ENCODE results near the gene AURKB.
A peak's percentile ranks its signal among the peaks of the same experiment; 100 is the strongest.
"Not testable (repeated sequence)": the region's sequence is repeated elsewhere in the genome, so short reads cannot be mapped to it uniquely, and the experiment has no call there.

Gene AURKB

DNA sequence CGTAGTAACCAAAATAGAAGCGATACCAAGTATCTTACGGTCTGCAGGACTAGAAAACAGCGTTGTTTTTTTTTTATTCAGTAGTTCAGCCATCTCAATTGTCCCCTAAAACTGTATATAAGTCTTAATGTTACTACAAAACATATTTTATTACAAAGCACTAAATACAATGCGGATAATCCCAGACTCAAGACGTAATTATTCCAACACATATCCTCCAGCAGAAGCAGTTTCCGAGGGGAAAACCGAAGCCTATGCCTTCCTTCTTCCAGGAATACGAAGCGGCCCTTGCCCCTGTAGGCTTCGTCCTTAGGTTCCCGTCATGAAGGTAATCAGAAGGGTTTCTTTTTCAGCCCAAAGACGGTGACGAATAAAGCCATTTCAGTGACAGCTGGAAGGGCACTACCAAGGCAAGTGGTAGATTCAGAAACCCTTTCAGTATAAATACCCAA is 36.5 kb downstream of the AURKB start:
- in situ Hi-C loops (cut with HindIII; ENCODE audit: low pct_unique_long_range_greater_than_20kb, low sequenced_read_pairs) = no loop called here
- no peak for DNase-seq (ENCODE audit: low read depth in 1 of 2, low spot score in 1 of 2)
- TF ChIP-seq JUND (IDR thresholded peaks at IDR 0.05; ENCODE audit: low read depth) = no peak

DNA sequence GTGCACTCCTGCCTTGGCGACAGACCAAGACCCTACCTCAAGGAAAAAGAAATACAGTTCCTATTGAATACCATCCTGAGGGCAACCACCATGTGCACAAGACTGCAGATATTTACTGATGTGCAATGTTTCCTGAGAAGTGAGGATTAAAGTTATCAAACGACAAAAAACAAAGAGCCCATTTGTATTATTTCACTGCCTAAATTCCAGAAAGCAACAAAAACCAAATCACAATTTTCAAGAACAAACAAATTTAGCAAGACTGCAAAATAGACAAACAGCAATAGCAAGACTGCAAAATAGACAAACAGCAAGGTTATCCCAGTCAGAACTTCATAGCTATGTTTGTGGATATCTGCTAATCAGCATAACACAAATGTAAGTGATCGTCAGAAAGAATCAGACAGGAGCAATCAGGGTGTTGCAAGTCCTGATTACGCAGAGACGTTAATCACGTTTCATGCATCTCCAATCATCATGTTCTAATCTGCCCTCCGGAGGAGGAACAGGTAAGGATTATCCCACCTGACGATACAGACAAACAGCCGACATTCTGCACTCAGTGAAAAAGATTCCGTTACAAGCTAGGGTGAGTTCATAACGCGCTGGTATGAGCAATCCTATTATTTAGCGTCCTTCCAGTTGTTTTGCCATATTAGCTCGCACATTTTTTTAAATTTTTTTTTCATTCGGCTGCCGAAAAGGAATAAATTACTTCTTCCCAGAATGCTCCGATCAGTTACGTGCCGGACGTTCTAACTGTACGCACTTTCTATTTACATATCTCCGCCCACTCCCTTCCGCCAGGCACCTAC is 37.1 kb downstream of the AURKB start:
- in situ Hi-C loops (cut with HindIII; ENCODE audit: low pct_unique_long_range_greater_than_20kb, low sequenced_read_pairs) = no loop called here
- peak in 1 of 2 experiments; percentile 96 for DNase-seq (ENCODE audit: low read depth in 1 of 2, low spot score in 1 of 2)
- TF ChIP-seq JUND (IDR thresholded peaks at IDR 0.05; ENCODE audit: low read depth) = peak; percentile 64

DNA sequence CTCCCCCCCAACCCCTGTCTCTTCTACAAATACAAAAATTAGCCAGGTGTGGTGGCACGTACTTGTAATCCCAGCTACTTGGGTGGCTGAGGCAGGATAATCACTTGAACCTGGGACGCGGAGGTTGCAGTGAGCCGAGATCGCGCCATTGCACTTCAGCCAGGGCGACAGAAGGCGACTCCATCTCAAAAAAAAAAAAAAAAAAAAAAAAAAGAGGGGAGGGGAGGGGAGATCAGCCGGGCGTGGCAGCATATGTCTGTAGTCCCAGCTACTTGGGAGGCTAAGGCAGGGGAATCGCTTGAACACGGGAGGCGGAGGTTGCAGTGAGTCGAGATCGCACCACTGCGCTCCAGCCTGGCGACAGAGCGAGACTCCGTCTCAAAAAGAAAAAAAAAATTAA is 40.2 kb downstream of the AURKB start:
- in situ Hi-C loops (cut with HindIII; ENCODE audit: low pct_unique_long_range_greater_than_20kb, low sequenced_read_pairs); DNase-seq (ENCODE audit: low read depth in 1 of 2, low spot score in 1 of 2): not testable (repeated sequence)

- no peak for TF ChIP-seq JUND (IDR thresholded peaks at IDR 0.05; ENCODE audit: low read depth)
- in situ Hi-C loops (cut with HindIII; ENCODE audit: low pct_unique_long_range_greater_than_20kb, low sequenced_read_pairs) = no loop called here
- no peak for DNase-seq (ENCODE audit: low read depth in 1 of 2, low spot score in 1 of 2)
Measured at GRCh38 chr17:8167526-8167925, 42.8 kb downstream of the AURKB start.

GRCh38 chr17:8166731-8167130 is 43.6 kb downstream of the AURKB start:
- no peak for DNase-seq (ENCODE audit: low read depth in 1 of 2, low spot score in 1 of 2)
- TF ChIP-seq JUND (IDR thresholded peaks at IDR 0.05; ENCODE audit: low read depth) = no peak
- in situ Hi-C loops (cut with HindIII; ENCODE audit: low pct_unique_long_range_greater_than_20kb, low sequenced_read_pairs) = no loop called here

- no peak for TF ChIP-seq JUND (IDR thresholded peaks at IDR 0.05; ENCODE audit: low read depth)
- DNase-seq (ENCODE audit: low read depth in 1 of 2, low spot score in 1 of 2) = no peak
- in situ Hi-C loops (cut with HindIII; ENCODE audit: low pct_unique_long_range_greater_than_20kb, low sequenced_read_pairs) = no loop called here
Measured at GRCh38 chr17:8164815-8165131, 45.6 kb downstream of the AURKB start.

DNA sequence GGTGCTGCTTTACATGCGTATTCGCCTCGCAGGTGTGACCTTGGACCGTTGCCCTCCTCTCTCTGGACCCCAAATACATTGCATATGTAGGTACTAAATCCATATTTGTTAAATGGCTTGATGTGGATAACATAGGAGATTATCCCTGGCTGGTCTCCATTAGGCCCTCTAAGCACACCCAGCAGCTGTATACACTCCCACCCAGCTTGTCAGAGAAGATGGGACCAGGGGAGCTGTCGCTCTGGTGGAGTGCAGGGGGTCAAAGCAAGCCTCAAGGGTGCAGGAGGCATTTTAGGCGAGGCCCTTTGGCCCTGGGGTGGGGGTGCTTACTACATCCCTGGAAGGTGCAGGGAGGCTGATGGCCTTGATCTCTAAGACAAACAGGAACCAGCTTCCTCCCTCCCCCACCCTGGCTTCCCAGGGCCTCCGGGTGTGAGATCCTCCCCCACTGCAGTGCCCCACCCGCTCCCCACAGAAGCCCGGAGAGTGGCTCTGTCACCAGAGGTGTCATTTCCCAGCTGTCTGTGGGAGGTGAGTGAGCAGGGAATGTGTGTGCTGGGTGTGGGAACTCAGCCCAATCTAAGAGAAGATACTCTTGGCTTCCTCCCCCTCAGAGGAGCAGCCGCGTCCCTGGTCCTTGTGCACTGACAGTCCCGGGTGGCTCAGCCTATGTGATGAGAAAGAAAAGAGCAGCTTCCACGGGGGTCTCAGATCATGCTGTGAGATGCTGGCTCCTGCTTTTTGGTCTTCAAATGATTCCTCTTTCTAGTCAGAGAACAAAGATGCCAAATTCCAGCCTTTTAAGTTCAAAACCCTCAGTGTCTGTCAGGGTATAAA is 46.2 kb downstream of the AURKB start:
- TF ChIP-seq JUND (IDR thresholded peaks at IDR 0.05; ENCODE audit: low read depth) = no peak
- in situ Hi-C loops (cut with HindIII; ENCODE audit: low pct_unique_long_range_greater_than_20kb, low sequenced_read_pairs) = no loop called here
- DNase-seq (ENCODE audit: low read depth in 1 of 2, low spot score in 1 of 2) = peak in 1 of 2 experiments; percentile 61

DNA sequence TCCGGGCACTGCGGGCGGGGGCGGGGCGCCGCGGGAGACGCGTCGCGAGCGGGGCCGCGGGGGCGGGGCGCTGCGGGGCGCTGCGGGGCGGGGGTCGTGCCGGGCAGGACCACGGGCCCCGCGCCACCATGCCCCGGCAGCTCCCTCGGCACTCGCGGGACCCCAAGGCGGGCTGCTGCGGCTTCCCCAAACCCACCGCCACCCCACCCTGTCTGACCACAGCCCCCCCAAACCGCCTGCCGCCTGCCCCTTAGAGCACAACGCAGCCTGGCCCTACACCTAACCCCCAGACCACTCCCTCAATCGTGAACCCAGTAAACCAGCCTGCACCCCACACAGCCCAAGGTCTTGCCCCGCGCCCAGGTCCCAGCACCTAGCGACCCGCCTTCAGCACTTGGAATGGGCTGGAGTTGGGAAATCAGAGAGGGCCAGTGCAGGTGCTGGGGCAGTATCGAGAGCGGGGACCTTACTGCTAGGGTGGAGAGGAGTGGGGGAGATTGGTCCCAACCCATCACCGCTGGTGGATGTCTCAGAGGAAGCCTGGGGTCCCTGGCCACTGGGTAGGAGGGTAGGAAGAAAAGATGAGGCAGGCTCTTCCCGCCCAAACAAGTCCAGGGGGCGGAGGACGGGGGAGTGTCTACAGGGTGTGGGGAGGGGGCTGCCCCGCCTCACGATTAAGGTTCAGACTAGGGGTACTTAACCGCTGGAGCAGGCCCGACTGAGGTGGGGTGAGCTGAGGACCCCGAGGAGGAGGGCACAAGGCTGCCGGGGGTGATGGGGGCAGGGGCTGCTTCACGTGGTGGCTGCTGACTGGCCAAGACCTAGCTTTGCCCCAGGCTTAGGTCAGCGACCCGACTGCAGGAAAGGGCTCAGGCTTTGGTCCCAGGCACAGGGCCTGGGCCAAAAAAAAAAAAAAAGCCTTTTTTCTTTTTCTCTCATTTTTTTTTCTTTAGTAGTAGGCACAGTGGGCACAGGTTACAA is 47.1 kb downstream of the AURKB start:
- DNase-seq (ENCODE audit: low read depth in 1 of 2, low spot score in 1 of 2) = no peak
- TF ChIP-seq JUND (IDR thresholded peaks at IDR 0.05; ENCODE audit: low read depth) = no peak
- in situ Hi-C loops (cut with HindIII; ENCODE audit: low pct_unique_long_range_greater_than_20kb, low sequenced_read_pairs) = no loop called here

- TF ChIP-seq JUND (IDR thresholded peaks at IDR 0.05; ENCODE audit: low read depth) = no peak
- peak in 1 of 2 experiments; percentile 70 for DNase-seq (ENCODE audit: low read depth in 1 of 2, low spot score in 1 of 2)
- in situ Hi-C loops (cut with HindIII; ENCODE audit: low pct_unique_long_range_greater_than_20kb, low sequenced_read_pairs) = no loop called here
Measured at GRCh38 chr17:8162233-8162996, 48.0 kb downstream of the AURKB start, which contains the start of gene VAMP2. Gene VAMP2 (minus strand): TSS chr17:8162948. CDS start chr17:8162879, 69 bp downstream.

DNA sequence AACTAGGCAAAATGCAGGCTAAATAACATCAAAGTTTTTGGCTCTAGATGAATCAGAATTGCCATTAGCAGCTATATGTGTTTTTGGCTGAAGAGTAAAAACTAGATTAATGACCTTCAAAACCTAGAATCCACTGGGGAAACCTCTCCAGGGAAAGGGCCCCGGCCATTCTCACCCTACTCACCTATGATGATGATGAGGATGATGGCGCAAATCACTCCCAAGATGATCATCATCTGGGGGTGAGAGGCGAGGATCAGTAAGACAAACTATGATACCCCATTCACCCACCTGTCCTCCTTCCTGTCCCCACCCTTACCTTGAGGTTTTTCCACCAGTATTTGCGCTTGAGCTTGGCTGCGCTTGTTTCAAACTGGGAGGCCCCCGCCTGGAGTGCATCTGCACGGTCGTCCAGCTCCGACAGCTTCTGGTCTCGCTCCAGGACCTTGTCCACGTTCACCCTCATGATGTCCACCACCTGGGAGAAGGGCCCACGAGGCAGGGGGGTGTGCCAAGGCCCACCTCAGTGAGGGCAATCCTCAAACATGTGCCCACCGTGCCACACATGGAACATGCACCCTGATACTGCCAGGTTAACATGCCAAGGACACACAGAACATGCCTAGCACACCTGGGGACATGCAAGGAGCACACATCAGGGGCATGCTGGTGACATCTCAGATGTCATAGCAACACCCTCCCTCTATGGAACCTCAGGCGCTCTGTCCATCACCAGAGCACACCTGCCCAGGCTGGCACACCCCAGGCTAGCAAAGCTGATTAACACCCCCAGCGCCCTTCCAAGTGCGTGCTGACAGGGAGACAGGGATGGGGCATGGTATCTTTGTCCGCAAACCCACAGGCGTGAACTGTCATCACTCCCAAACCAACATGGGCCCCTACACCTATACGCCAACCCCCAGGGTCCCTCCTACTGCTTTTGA is 48.8 kb downstream of the AURKB start:
- DNase-seq (ENCODE audit: low read depth in 1 of 2, low spot score in 1 of 2) = no peak
- TF ChIP-seq JUND (IDR thresholded peaks at IDR 0.05; ENCODE audit: low read depth) = no peak
- in situ Hi-C loops (cut with HindIII; ENCODE audit: low pct_unique_long_range_greater_than_20kb, low sequenced_read_pairs) = no loop called here
